Heart right ventricle (tissue), 16 donors: ENCODE data around the gene IL12A. TPM values are rescaled to one million over a fixed set of nuclear protein-coding genes. Genes with fewer than 3 reads are reported as not detected.

Experiments
- ATAC-seq, 8 donors: fragments of 200-7000 bp; cut with Tn5 transposase; one replicate each; pipeline ENCODE4 v1.9.1; 2020; ENCODE audit warnings: mild to moderate bottlenecking in 8 of 8, moderate library complexity in 8 of 8, moderate number of reproducible peaks in 1 of 8
- DNase-seq, 2 donors: peaks; one replicate each; pipeline ENCODE4 v3.0.0-alpha.2; 2020
- H3K27ac ChIP-seq, 10 donors: fragments of 200-600 bp; sonication (generic) in 2 of 10; one replicate each; pipeline versions ENCODE4 v1.5.0 to v1.8.0; 2020 to 2022; ENCODE audit warnings: mild to moderate bottlenecking in 3 of 10
- H3K27me3 ChIP-seq, 7 donors: fragments of 200-600 bp; one replicate each; pipeline ENCODE4 v1.8.0; 2021 to 2022; ENCODE audit warnings: mild to moderate bottlenecking in 2 of 7
- H3K36me3 ChIP-seq, 9 donors: fragments of 200-600 bp; sonication (generic) in 1 of 9; one replicate each; pipeline versions ENCODE4 v1.5.0 to v1.8.0; 2020 to 2022; ENCODE audit warnings: mild to moderate bottlenecking in 2 of 9
- H3K4me1 ChIP-seq, 9 donors: fragments of 200-600 bp; sonication (generic) in 1 of 9; one replicate each; pipeline versions ENCODE4 v1.5.0 to v1.8.0; 2020 to 2022; ENCODE audit warnings: mild to moderate bottlenecking in 4 of 9
- H3K4me3 ChIP-seq, 10 donors: fragments of 200-600 bp; sonication (generic) in 2 of 10; one replicate each; pipeline versions ENCODE4 v1.5.0 to v1.8.0; 2020 to 2022; ENCODE audit warnings: mild to moderate bottlenecking in 7 of 10, moderate library complexity in 2 of 10
- H3K9me3 ChIP-seq, 11 donors: fragments of 200-600 bp in 10 of 11; sonication (generic) in 2 of 11; one replicate each; pipeline versions ENCODE4 v1.5.0 to v1.8.0; 2013 to 2022; ENCODE audit warnings: mild to moderate bottlenecking in 2 of 11, control low read depth in 1 of 11, moderate library complexity in 1 of 11
- CTCF ChIP-seq, 9 donors: fragments of 200-600 bp; sonication (generic) in 2 of 9; IDR thresholded peaks; one replicate each; pipeline versions ENCODE4 v1.5.0 to v1.8.0; 2021 to 2022; ENCODE audit warnings: antibody characterized with exemption in 9 of 9, mild to moderate bottlenecking in 5 of 9, moderate library complexity in 1 of 9
- WGBS, 2 donors: extraction: QIAGEN DNeasy Blood & Tissue Kit; methylation state at CpG; one replicate each; pipeline ENCODE4 v1.1.7; 2013; ENCODE audit warnings: inconsistent platforms in 1 of 2; 5-methylcytosine and 5-hydroxymethylcytosine counted together
- intact Hi-C, 10 donors: fragments of 100-400 bp; cut with DNase I; formaldehyde crosslinking; loops; one replicate each; pipeline versions ENCODE4 v1.11.1 to v1.14.2; 2022
- polyA plus RNA-seq, 2 donors: library from polyadenylated mRNA; stranded (reverse); fragments of 200-250 nt; gene quantifications; one replicate each; pipeline ENCODE4 v1.2.3, GENCODE V29; 2013
- total RNA-seq, 10 donors: library from RNA; stranded (reverse); fragmentation: NEBNext Ultra II Directional in 3 of 10; extraction: Animal tissue kit (Norgen Biotek cat#: 25700) in 3 of 10; gene quantifications; one replicate each; pipeline versions ENCODE4 v1.2.1 to v1.2.4, GENCODE V29; 2021 to 2023
- donor health status: Arrhythmogenic right ventricular cardiomyopathy.
- donor health status: ischemic (EF 13 %, LVEDD 7.1; RV severe dilation, severe dysfunction).
- donor health status: healthy with polysubstance abuse.
- donor health status: DM: no; HTN: yes; CAD: no.
- donor health status: DM: no; HTN: no; CAD: no.
- donor health status: ischemic (EF 25% LVEDD 6.9; RV normal size, moderate dysfunction).
- donor health status: ischemic (EF 25% LVEDD 5.7; RV mildly dilated, moderate dysfunction).
- donor health status: healthy.
- donor health status: DM: yes; HTN: yes; CAD: no.
- donor health status: Ischemic cardiomyopathy.
- donor health status: ischemic (EF 35%, LVEDD 5.7; RV mildly dilated, moderate dysfunction).
- donor health status: nonischemic (EF 11% LVEDD 7.7; RV severe dilation, severe dysfunction).
- donor health status: DM: yes; HTN: yes; CAD: no.
- donor health status: PGD.
- donor health status: ischemic (EF 29% LVEDD 5.4; RV normal size, mild dysfunction).
- donor health status: nonischemic (EF 23%, LVEDD 6.1; RV moderate dilation, normal function).

IL12A gene
- total and polyA plus RNA-seq, 12 donors = 0.53 to 2.3 (median 0.97) TPM; not detected in 1

- H3K27ac ChIP-seq = peak overlapping the region in 3 of 10 donors; percentile 4 to 76 (median 51)
- no peaks in the 10 kb centered on the region for H3K27me3 ChIP-seq
- H3K4me1 ChIP-seq = peaks cover 0 to 7% (median 0%) of the 10 kb centered on the region in 9 donors
- ATAC-seq (no peak), DNase-seq (no peak)
- H3K4me3 ChIP-seq = no peak overlapping the region
- H3K36me3 ChIP-seq = no peaks in the 10 kb centered on the region
- intact Hi-C loops = no loop called here
- TF ChIP-seq CTCF (IDR thresholded peaks at IDR 0.05) = no peak
- 93 to 95% methylated on average over 6 of the region's 6 CpGs for WGBS, 2 donors
- H3K9me3 ChIP-seq = peaks cover 0 to 13% (median 0%) of the 10 kb centered on the region in 11 donors
Observed at GRCh38 chr3:159977295-159977694, 11.3 kb upstream of the IL12A start.

- Histone ChIP-seq H3K27ac (peak overlapping the region in 7 of 10 donors; percentile 26 to 76 (median 63)), H3K4me3 (no peak overlapping the region), H3K9me3 (peaks cover 0 to 13% (median 0%) of the 10 kb centered on the region in 11 donors), H3K36me3 (no peaks in the 10 kb centered on the region), H3K27me3 (no peaks in the 10 kb centered on the region), H3K4me1 (peaks cover 0 to 7% (median 0%) of the 10 kb centered on the region in 9 donors)
- WGBS, 2 donors = 33 to 43% methylated on average over 3 of the region's 3 CpGs
- no peak for TF ChIP-seq CTCF (IDR thresholded peaks at IDR 0.05)
- ATAC-seq (peak; percentile 91 to 100 (median 98)), DNase-seq (peak; percentile 16 to 56)
- intact Hi-C loops = no loop called here
Observed at GRCh38 chr3:159978353-159978752, 10.3 kb upstream of the IL12A start.

- DNase-seq (no peak), ATAC-seq (no peak)
- Histone ChIP-seq H3K4me3 (no peak overlapping the region), H3K9me3 (peaks cover 0 to 13% (median 0%) of the 10 kb centered on the region in 11 donors), H3K36me3 (no peaks in the 10 kb centered on the region), H3K4me1 (peaks cover 0 to 7% (median 0%) of the 10 kb centered on the region in 9 donors), H3K27ac (peak overlapping the region in 6 of 10 donors; percentile 26 to 76 (median 66)), H3K27me3 (no peaks in the 10 kb centered on the region)
- intact Hi-C loops = no loop called here
- 75 to 79% methylated on average over 1 of the region's 1 CpG for WGBS, 2 donors
- TF ChIP-seq CTCF (IDR thresholded peaks at IDR 0.05) = no peak
Observed at GRCh38 chr3:159978918-159979703, 9.5 kb upstream of the IL12A start.

- intact Hi-C loops = no loop called here
- H3K27me3 ChIP-seq = no peaks in the 10 kb centered on the region
- 81 to 88% methylated on average over 4 of the region's 4 CpGs for WGBS, 2 donors
- no peak for DNase-seq
- no peak for ATAC-seq
- H3K4me1 ChIP-seq = peaks cover 0 to 3% (median 0%) of the 10 kb centered on the region in 9 donors
- peaks cover 0 to 13% (median 0%) of the 10 kb centered on the region in 11 donors for H3K9me3 ChIP-seq
- TF ChIP-seq CTCF (IDR thresholded peaks at IDR 0.05) = no peak
- no peak overlapping the region for H3K27ac ChIP-seq
- no peak overlapping the region for H3K4me3 ChIP-seq
- no peaks in the 10 kb centered on the region for H3K36me3 ChIP-seq
Observed at GRCh38 chr3:159982442-159982974, 6.1 kb upstream of the IL12A start.
